ENCODE results near the gene SEC16A. TPM values are rescaled to one million over a fixed set of nuclear protein-coding genes. Genes with fewer than 3 reads are reported as not detected.

The SEC16A gene
- total RNA-seq, 1 donor from 2014 or later = 94.5 TPM

- TF ChIP-seq EZH2 (IDR thresholded peaks at IDR 0.05; ENCODE audit: insufficient read depth, low read length) (no peak), CTCF (IDR thresholded peaks at IDR 0.05; ENCODE audit: insufficient read depth, low read depth, low read length) (no peak)
- H3K36me3 ChIP-seq (ENCODE audit: insufficient read depth, low read length) = no peaks in the 10 kb centered on the region
- Mint-ChIP-seq H3K9me3 (ENCODE audit: unreplicated experiment) (no peaks in the 10 kb centered on the region), H3K4me3 (ENCODE audit: unreplicated experiment) (no peak overlapping the region), H3K27ac (ENCODE audit: unreplicated experiment) (peak overlapping the region; percentile 26), H3K27me3 (ENCODE audit: low read depth, unreplicated experiment) (peaks cover 1% of the 10 kb centered on the region), H3K36me3 (ENCODE audit: low read depth, unreplicated experiment) (peaks cover 3% of the 10 kb centered on the region), H3K4me1 (ENCODE audit: low read depth, unreplicated experiment) (no peaks in the 10 kb centered on the region)
- FAIRE-seq (no peak), DNase-seq (ENCODE audit: low read depth) (no peak)
- peaks cover 13% of the 10 kb centered on the region for H4K20me1 ChIP-seq (ENCODE audit: insufficient read depth, low read length)
- H3K9me3 ChIP-seq (ENCODE audit: insufficient read depth, low read depth, low read length) = no peaks in the 10 kb centered on the region
- no peaks in the 10 kb centered on the region for H3K27me3 ChIP-seq (ENCODE audit: insufficient read depth, low read length)
- no peak overlapping the region for H3K4me2 ChIP-seq (ENCODE audit: low read length)
- no peak overlapping the region for H2AFZ ChIP-seq (ENCODE audit: low read depth, low read length)
- no peak overlapping the region for H3K4me3 ChIP-seq (ENCODE audit: insufficient read depth, low read depth, low read length)
- H3K27ac ChIP-seq (ENCODE audit: low read depth, low read length) = no peak overlapping the region
- no peaks in the 10 kb centered on the region for H3K79me2 ChIP-seq (ENCODE audit: insufficient read depth, low read length)
- H3K4me1 ChIP-seq (ENCODE audit: insufficient read depth, low read length) = peaks cover 6% of the 10 kb centered on the region
- H3K9ac ChIP-seq (ENCODE audit: low read length) = no peak overlapping the region
These were observed 13.3 kb upstream of the SEC16A start for GRCh38 chr9:136496181-136496580.

GRCh38 chr9:136495238-136495800 is 12.5 kb upstream of the SEC16A start:
- Histone ChIP-seq H3K9me3 (ENCODE audit: insufficient read depth, low read depth, low read length) (no peaks in the 10 kb centered on the region), H3K79me2 (ENCODE audit: insufficient read depth, low read length) (no peaks in the 10 kb centered on the region), H3K9ac (ENCODE audit: low read length) (no peak overlapping the region), H3K27ac (ENCODE audit: low read depth, low read length) (no peak overlapping the region), H3K36me3 (ENCODE audit: insufficient read depth, low read length) (no peaks in the 10 kb centered on the region), H2AFZ (ENCODE audit: low read depth, low read length) (no peak overlapping the region), H3K4me3 (ENCODE audit: insufficient read depth, low read depth, low read length) (no peak overlapping the region), H3K4me2 (ENCODE audit: low read length) (peak overlapping the region; percentile 14), H4K20me1 (ENCODE audit: insufficient read depth, low read length) (peaks cover 13% of the 10 kb centered on the region), H3K4me1 (ENCODE audit: insufficient read depth, low read length) (peaks cover 6% of the 10 kb centered on the region), H3K27me3 (ENCODE audit: insufficient read depth, low read length) (no peaks in the 10 kb centered on the region)
- DNase-seq (ENCODE audit: low read depth) (no peak), FAIRE-seq (no peak)
- Mint-ChIP-seq H3K36me3 (ENCODE audit: low read depth, unreplicated experiment) (peaks cover 3% of the 10 kb centered on the region), H3K27me3 (ENCODE audit: low read depth, unreplicated experiment) (peaks cover 1% of the 10 kb centered on the region), H3K27ac (ENCODE audit: unreplicated experiment) (no peak overlapping the region), H3K9me3 (ENCODE audit: unreplicated experiment) (no peaks in the 10 kb centered on the region), H3K4me3 (ENCODE audit: unreplicated experiment) (no peak overlapping the region), H3K4me1 (ENCODE audit: low read depth, unreplicated experiment) (no peaks in the 10 kb centered on the region)
- no peak for TF ChIP-seq EZH2 (IDR thresholded peaks at IDR 0.05; ENCODE audit: insufficient read depth, low read length)
- TF ChIP-seq CTCF (IDR thresholded peaks at IDR 0.05; ENCODE audit: insufficient read depth, low read depth, low read length) = no peak

- H2AFZ ChIP-seq (ENCODE audit: low read depth, low read length) = no peak overlapping the region
- peak overlapping the region; percentile 14 for H3K4me2 ChIP-seq (ENCODE audit: low read length)
- DNase-seq (ENCODE audit: low read depth) (peak; percentile 41), FAIRE-seq (no peak)
- H3K27me3 ChIP-seq (ENCODE audit: insufficient read depth, low read length) = no peaks in the 10 kb centered on the region
- Mint-ChIP-seq H3K27me3 (ENCODE audit: low read depth, unreplicated experiment) (peaks cover 2% of the 10 kb centered on the region), H3K36me3 (ENCODE audit: low read depth, unreplicated experiment) (peaks cover 3% of the 10 kb centered on the region), H3K27ac (ENCODE audit: unreplicated experiment) (no peak overlapping the region), H3K4me1 (ENCODE audit: low read depth, unreplicated experiment) (no peaks in the 10 kb centered on the region), H3K9me3 (ENCODE audit: unreplicated experiment) (no peaks in the 10 kb centered on the region), H3K4me3 (ENCODE audit: unreplicated experiment) (no peak overlapping the region)
- peaks cover 6% of the 10 kb centered on the region for H3K4me1 ChIP-seq (ENCODE audit: insufficient read depth, low read length)
- H3K27ac ChIP-seq (ENCODE audit: low read depth, low read length) = no peak overlapping the region
- H3K79me2 ChIP-seq (ENCODE audit: insufficient read depth, low read length) = no peaks in the 10 kb centered on the region
- no peaks in the 10 kb centered on the region for H3K36me3 ChIP-seq (ENCODE audit: insufficient read depth, low read length)
- TF ChIP-seq EZH2 (IDR thresholded peaks at IDR 0.05; ENCODE audit: insufficient read depth, low read length) (no peak), CTCF (IDR thresholded peaks at IDR 0.05; ENCODE audit: insufficient read depth, low read depth, low read length) (no peak)
- H3K9ac ChIP-seq (ENCODE audit: low read length) = no peak overlapping the region
- H4K20me1 ChIP-seq (ENCODE audit: insufficient read depth, low read length) = peaks cover 9% of the 10 kb centered on the region
- H3K4me3 ChIP-seq (ENCODE audit: insufficient read depth, low read depth, low read length) = no peak overlapping the region
- H3K9me3 ChIP-seq (ENCODE audit: insufficient read depth, low read depth, low read length) = no peaks in the 10 kb centered on the region
These were observed 11.8 kb upstream of the SEC16A start for GRCh38 chr9:136494531-136495215.
